ENCODE measurements around the gene LRP4. TPM values are rescaled to one million over a fixed set of nuclear protein-coding genes. Genes with fewer than 3 reads are reported as not detected.
A peak's percentile ranks its signal among the peaks of the same experiment; 100 is the strongest.

LRP4 gene
- total and polyA plus RNA-seq, 12 donors = 2.9 to 24.5 (median 11.4) TPM

DNA sequence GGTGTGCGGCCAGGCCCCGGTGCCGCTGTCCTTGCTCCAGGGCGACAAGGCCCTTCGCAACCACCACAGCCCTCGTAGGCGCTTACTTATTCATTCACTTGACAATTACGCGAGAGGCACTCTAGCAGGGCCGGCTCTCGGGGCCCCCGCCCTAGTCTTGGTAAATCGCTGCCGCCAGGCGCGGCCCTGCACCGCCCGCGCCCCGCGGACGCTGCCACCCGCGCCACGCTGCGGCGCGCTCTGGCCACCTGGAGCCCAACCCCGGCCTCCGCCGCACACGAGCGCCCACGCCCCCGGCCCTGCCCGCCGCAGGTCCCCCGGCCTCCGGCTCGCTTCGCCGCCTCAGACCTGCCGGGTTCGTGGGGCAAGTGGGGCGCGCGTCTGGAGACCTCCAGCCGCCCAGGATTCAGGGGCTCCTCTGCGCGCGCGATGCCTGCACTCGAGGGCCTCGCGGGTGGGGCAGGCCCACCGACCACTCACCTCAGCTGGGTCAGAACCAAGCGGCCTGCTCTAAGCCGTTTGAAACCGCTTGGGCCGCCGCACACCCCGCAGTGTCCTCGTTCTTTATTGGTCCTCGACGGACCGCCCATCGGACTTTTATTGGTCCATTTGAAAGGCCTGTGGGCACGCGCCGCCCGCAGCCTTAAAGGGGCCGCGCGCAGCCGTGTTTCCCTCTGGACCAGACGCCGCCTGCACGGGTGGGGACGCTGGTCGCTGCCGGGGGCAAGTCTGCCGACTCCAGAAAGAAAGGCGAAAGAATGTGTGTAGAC lies 72.4 kb downstream of the LRP4 start, which contains the start of gene CKAP5:
TSS of gene CKAP5 (minus strand) at position 541 of the 770 bp plus-strand sequence. CDS start 25,049 bp downstream, outside the sequence.
- Histone ChIP-seq H3K27ac (peak within 1 kb of the TSS in 4 of 5 donors; percentile 61 to 96 (median 84)), H3K9me3 (replicated peaks in 1 of 3) (no peaks in the 10 kb centered on the region), H3K4me1 (replicated peaks in 1 of 2) (peaks cover 10 to 19% of the 10 kb centered on the region in 2 donors), H3K36me3 (replicated peaks in 1 of 2) (no peaks in the 10 kb centered on the region), H3K27me3 (no peaks in the 10 kb centered on the region), H3K4me3 (peak within 1 kb of the TSS; percentile 56 to 100 (median 70))
- WGBS, 4 donors = 0 to 1% (median 0%) methylated on average over 19 to 82 of the region's 83 CpGs
- TF ChIP-seq, protein P1, sequence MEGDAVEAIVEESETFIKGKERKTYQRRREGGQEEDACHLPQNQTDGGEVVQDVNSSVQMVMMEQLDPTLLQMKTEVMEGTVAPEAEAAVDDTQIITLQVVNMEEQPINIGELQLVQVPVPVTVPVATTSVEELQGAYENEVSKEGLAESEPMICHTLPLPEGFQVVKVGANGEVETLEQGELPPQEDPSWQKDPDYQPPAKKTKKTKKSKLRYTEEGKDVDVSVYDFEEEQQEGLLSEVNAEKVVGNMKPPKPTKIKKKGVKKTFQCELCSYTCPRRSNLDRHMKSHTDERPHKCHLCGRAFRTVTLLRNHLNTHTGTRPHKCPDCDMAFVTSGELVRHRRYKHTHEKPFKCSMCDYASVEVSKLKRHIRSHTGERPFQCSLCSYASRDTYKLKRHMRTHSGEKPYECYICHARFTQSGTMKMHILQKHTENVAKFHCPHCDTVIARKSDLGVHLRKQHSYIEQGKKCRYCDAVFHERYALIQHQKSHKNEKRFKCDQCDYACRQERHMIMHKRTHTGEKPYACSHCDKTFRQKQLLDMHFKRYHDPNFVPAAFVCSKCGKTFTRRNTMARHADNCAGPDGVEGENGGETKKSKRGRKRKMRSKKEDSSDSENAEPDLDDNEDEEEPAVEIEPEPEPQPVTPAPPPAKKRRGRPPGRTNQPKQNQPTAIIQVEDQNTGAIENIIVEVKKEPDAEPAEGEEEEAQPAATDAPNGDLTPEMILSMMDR (IDR thresholded peaks at IDR 0.05) = no peak
- TF ChIP-seq POLR2A (IDR thresholded peaks at IDR 0.05) = peak; percentile 55 to 64
- peak; percentile 91 to 98 (median 94) for DNase-seq
- intact Hi-C loops (cut with DNase I) = no loop called here

DNA sequence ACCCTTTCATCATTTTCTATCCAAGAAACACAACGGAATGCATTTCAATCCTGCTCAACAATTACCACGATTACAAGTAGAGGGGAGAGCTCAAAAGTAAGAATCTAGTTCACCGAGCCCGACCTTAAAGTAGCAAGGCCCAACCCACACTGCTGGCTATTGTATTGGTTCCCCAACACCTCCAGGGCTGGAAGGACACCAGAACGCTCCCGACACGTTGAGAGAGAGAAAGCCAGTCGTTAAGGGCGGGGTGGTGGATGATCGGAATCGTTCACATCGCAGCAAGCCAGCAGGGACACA lies 73.0 kb downstream of the LRP4 start:
- Histone ChIP-seq H3K36me3 (replicated peaks in 1 of 2) (no peaks in the 10 kb centered on the region), H3K9me3 (replicated peaks in 1 of 3) (no peaks in the 10 kb centered on the region), H3K4me1 (replicated peaks in 1 of 2) (peaks cover 10 to 19% of the 10 kb centered on the region in 2 donors), H3K27ac (peak overlapping the region in 4 of 5 donors; percentile 61 to 96 (median 84)), H3K27me3 (no peaks in the 10 kb centered on the region), H3K4me3 (peak overlapping the region in 3 of 4 donors; percentile 58 to 100 (median 83))
- no peak for DNase-seq
- intact Hi-C loops (cut with DNase I) = no loop called here
- TF ChIP-seq, protein P1 (IDR thresholded peaks at IDR 0.05) = no peak
- no peak for TF ChIP-seq POLR2A (IDR thresholded peaks at IDR 0.05)
- 0 to 2% (median 1%) methylated on average over 11 to 12 of the region's 12 CpGs for WGBS, 4 donors

DNA sequence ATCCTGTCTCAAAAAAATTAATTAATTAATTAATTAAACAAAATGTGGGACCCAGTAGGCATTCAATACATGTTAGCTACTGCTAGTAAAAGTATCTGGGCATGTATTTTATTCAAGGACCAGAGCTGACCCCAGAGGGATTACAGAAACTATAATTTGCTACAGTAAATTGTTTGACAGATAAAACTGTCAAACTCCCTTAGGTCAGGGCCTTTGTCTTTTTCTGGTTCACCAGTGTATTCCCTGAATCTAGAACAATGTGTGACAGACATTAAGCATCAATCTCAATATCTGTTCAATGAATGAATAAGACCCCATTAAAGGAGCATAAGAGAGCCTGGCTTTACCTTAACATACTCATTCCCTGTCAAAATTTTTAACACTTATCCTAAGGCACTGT lies 78.2 kb downstream of the LRP4 start:
- no peak overlapping the region for H3K4me3 ChIP-seq
- no peaks in the 10 kb centered on the region for H3K27me3 ChIP-seq
- no peak overlapping the region for H3K27ac ChIP-seq
- H3K9me3 ChIP-seq (replicated peaks in 1 of 3) = no peaks in the 10 kb centered on the region
- no peak for DNase-seq
- H3K36me3 ChIP-seq (replicated peaks in 1 of 2) = no peaks in the 10 kb centered on the region
- intact Hi-C loops (cut with DNase I) = no loop called here
- peaks cover 4 to 19% of the 10 kb centered on the region in 2 donors for H3K4me1 ChIP-seq (replicated peaks in 1 of 2)
- TF ChIP-seq, protein P1 (IDR thresholded peaks at IDR 0.05) = no peak
- no peak for TF ChIP-seq POLR2A (IDR thresholded peaks at IDR 0.05)

DNA sequence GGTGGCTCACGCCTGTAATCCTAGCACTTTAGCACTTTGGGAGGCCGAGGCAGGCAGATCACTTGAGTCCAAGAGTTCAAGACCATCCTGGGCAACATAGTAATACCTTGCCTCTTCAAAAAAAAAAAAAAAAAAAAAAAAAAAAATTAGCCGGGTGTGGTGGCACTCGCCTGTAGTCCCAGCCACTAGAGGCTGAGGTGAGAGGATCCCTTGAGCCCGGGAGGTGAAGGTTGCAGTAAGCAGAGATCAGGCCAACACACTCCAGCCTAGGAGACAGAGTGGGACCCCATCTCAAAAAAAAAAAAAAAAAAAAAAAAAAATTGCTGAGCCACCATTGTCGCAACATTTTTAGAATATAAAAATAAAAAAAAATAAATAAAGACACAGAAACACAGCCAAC lies 79.8 kb downstream of the LRP4 start:
- intact Hi-C loops (cut with DNase I) = no loop called here
- H3K9me3 ChIP-seq (replicated peaks in 1 of 3) = no peaks in the 10 kb centered on the region
- TF ChIP-seq, protein P1 (IDR thresholded peaks at IDR 0.05) = no peak
- TF ChIP-seq POLR2A (IDR thresholded peaks at IDR 0.05) = no peak
- peaks cover 0 to 7% of the 10 kb centered on the region in 2 donors for H3K4me1 ChIP-seq (replicated peaks in 1 of 2)
- no peaks in the 10 kb centered on the region for H3K36me3 ChIP-seq (replicated peaks in 1 of 2)
- no peak overlapping the region for H3K4me3 ChIP-seq
- WGBS, 4 donors = 93 to 98% (median 96%) methylated on average over 5 to 6 of the region's 6 CpGs
- H3K27ac ChIP-seq = no peak overlapping the region
- no peak for DNase-seq
- H3K27me3 ChIP-seq = no peaks in the 10 kb centered on the region

Measured in adrenal gland (tissue), 12 donors.